Measurements from ENCODE around the gene CMTM8. TPM values are rescaled to one million over a fixed set of nuclear protein-coding genes. Genes with fewer than 3 reads are reported as not detected.

The CMTM8 gene
- total RNA-seq, 1 donor from 2014 or later = 5.7 TPM

DNA sequence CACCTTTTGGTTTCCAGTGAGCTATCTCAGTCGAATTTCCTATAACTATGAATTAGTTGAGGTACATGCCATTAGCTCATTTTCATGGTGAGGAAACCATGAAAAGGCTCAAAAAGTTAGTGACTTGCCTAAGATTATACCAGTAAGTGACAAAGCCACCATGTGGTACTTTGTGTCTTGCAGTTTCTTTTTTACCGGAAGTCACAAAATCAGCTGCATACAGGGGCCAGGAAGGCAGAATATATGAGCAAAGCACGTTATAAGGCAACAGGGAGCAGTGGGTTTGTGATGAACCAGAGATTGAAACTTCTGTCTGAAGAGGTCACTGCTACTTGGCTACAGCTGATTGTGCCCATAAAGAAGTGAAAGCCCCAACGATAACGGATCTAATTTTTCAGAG is 50.3 kb downstream of the CMTM8 start:
- no peaks in the 10 kb centered on the region for H3K36me3 ChIP-seq
- no peak overlapping the region for H3K27ac ChIP-seq (replicated peaks)
- no peak overlapping the region for H3K4me3 ChIP-seq
- H3K27me3 ChIP-seq (ENCODE audit: low read depth) = no peaks in the 10 kb centered on the region
- no peak for DNase-seq
- no peaks in the 10 kb centered on the region for H3K9me3 ChIP-seq (replicated peaks)
- TF ChIP-seq, protein P1, sequence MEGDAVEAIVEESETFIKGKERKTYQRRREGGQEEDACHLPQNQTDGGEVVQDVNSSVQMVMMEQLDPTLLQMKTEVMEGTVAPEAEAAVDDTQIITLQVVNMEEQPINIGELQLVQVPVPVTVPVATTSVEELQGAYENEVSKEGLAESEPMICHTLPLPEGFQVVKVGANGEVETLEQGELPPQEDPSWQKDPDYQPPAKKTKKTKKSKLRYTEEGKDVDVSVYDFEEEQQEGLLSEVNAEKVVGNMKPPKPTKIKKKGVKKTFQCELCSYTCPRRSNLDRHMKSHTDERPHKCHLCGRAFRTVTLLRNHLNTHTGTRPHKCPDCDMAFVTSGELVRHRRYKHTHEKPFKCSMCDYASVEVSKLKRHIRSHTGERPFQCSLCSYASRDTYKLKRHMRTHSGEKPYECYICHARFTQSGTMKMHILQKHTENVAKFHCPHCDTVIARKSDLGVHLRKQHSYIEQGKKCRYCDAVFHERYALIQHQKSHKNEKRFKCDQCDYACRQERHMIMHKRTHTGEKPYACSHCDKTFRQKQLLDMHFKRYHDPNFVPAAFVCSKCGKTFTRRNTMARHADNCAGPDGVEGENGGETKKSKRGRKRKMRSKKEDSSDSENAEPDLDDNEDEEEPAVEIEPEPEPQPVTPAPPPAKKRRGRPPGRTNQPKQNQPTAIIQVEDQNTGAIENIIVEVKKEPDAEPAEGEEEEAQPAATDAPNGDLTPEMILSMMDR (IDR thresholded peaks at IDR 0.05; ENCODE audit: borderline replicate concordance) = no peak
- H3K4me1 ChIP-seq = peaks cover 30% of the 10 kb centered on the region
- intact Hi-C loops (cut with micrococcal nuclease) = no loop called here

DNA sequence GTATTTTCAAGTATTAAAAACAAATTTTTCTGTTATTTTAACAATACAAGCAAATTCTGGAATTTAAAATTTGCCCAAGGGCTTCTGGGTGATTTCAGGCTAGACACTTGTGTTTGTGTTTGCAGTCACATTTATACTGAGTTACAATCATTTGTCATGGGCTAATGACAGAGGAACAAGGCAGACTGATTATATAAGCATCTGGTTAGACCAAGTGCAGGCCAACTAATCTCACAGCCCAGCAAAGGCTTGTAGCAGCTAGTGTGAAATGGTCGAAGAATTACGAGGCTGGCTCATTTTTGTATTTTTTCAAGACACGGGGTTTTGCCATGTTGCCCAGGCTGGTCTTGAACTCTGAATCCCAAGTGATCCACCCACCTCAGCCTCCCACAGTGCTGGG is 52.1 kb downstream of the CMTM8 start:
- intact Hi-C loops (cut with micrococcal nuclease) = loop anchor here (10.0 kb wide), 1 partner anchor 104 kb away; the partner anchor contains the start of gene CMTM7
- H3K9me3 ChIP-seq (replicated peaks) = no peaks in the 10 kb centered on the region
- H3K27ac ChIP-seq (replicated peaks) = no peak overlapping the region

DNA sequence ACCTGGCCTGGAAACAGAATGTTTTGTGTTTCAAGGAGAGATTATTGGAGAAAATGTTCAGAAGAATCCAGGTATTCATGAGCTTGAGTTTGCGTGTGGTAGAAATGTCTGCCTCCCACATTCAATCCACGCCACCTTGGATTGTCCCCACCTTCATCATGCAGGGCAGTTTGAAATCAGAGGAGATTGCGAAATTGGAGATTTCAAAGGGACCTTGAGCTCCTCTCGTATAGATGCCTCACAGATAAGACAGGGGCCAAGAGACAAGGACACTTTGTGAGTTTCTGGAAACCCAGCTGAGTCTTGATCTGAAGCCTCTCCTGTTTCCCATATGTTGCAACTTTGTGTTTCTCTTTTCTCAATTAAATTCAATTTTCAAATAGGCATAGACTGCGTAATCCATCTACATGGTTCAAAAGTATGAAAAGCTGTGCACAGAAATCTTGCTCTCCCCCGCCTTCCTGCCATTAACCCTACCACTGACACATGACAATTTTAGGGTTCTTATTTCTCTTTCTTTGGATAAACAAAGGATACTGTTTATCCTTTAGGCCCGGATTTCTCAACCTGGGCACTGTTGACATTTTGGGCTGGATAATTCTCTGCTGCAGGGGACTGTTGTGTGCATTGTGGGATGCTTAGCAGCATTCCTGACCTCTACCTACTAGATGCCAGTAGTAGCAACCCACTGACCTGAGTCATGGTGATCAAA is 53.8 kb downstream of the CMTM8 start:
- Histone ChIP-seq H3K4me3 (no peak overlapping the region), H3K9me3 (replicated peaks) (no peaks in the 10 kb centered on the region), H3K27me3 (ENCODE audit: low read depth) (no peaks in the 10 kb centered on the region), H3K4me1 (peaks cover 10% of the 10 kb centered on the region), H3K27ac (replicated peaks) (no peak overlapping the region), H3K36me3 (no peaks in the 10 kb centered on the region)
- intact Hi-C loops (cut with micrococcal nuclease) = loop anchor here (10.0 kb wide), 1 partner anchor 103 kb away; the partner anchor contains the start of gene CMTM7
- DNase-seq = no peak
- TF ChIP-seq, protein P1 (IDR thresholded peaks at IDR 0.05; ENCODE audit: borderline replicate concordance) = no peak

More for the DNA sequence above, 52.1 kb downstream of the CMTM8 start:
- Histone ChIP-seq H3K36me3 (no peaks in the 10 kb centered on the region), H3K27me3 (ENCODE audit: low read depth) (no peaks in the 10 kb centered on the region), H3K4me1 (peaks cover 12% of the 10 kb centered on the region), H3K4me3 (no peak overlapping the region)
- TF ChIP-seq, protein P1 (IDR thresholded peaks at IDR 0.05; ENCODE audit: borderline replicate concordance) = no peak
- DNase-seq = no peak

DNA sequence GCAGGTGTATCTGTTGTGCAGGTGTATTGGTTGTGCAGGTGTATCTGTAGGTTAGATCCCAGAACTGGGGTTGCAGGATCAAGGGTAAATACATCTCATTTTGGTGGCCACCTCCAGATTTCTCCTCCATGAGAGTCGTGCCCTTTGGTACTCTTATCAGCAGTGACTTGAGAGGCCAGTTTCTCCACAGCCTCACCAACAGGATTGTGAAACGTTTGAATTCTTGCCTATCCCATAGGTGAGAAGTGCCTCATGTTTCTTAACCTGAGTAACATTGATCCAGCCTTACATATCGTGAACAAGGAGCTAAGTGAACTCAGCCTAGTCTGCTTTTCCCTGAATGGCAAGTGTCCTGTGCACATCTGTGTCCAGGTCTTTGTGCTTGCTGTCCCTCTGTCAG is 55.4 kb downstream of the CMTM8 start:
- Histone ChIP-seq H3K4me3 (no peak overlapping the region), H3K9me3 (replicated peaks) (no peaks in the 10 kb centered on the region), H3K36me3 (no peaks in the 10 kb centered on the region), H3K27ac (replicated peaks) (no peak overlapping the region), H3K4me1 (peaks cover 12% of the 10 kb centered on the region), H3K27me3 (ENCODE audit: low read depth) (no peaks in the 10 kb centered on the region)
- no peak for DNase-seq
- TF ChIP-seq, protein P1 (IDR thresholded peaks at IDR 0.05; ENCODE audit: borderline replicate concordance) = no peak
- intact Hi-C loops (cut with micrococcal nuclease) = loop anchor here (10.0 kb wide), 1 partner anchor 101 kb away; the partner anchor contains the start of gene CMTM7

DNA sequence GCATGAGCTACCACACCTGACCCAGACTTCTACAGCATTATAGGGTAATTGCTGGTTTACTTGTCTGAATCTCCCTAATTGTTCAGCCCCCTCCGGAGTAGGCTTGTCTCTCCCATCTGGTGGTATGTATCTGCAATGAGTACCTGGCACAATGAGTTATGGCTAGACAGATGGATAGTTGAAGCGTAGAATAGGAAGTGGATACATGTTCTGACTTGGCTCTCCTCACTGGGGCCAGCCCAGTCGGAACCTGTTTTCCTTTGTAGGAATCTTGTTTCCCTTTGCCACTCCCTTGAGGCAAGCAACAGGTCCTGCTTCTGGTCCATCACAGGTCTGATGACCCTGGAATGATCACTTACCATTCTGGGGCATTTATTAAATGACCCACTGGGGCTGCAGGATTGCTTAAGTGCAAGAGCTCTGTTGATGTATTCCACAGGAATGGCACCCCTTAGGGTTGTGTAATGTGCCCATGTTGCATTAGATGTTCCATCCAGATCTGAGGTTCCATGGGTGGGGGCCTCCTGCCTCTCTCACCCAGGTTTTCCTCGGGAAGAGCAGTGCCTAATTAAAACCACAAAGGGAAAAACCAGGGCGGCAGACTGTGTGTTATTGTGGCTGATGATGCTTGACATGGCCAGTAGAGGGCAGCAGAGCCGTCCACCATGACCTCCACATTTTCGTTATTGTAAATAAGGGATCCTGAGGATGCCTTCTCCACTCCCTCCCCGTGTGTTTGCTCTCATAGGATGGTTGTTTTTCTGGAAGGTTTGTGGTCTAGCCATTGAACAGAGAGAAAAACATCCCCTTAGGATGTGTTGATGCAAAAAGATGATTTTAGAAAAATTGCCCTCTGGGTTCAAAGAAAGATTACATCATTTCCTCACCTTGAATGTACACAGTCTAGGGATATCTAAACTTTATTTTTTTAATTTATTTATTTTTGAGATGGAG is 58.0 kb downstream of the CMTM8 start:
- Histone ChIP-seq H3K27ac (replicated peaks) (no peak overlapping the region), H3K9me3 (replicated peaks) (no peaks in the 10 kb centered on the region), H3K4me3 (no peak overlapping the region), H3K27me3 (ENCODE audit: low read depth) (no peaks in the 10 kb centered on the region), H3K36me3 (no peaks in the 10 kb centered on the region), H3K4me1 (peaks cover 12% of the 10 kb centered on the region)
- intact Hi-C loops (cut with micrococcal nuclease) = loop anchor here (5.0 to 10.0 kb wide), 2 partner anchors 41 to 98 kb away; partner anchors contain the start of gene CMTM7
- TF ChIP-seq, protein P1 (IDR thresholded peaks at IDR 0.05; ENCODE audit: borderline replicate concordance) = peak; percentile 92
- DNase-seq = peak; percentile 55

All from left ventricle myocardium inferior (tissue), 1 donor.